ENCODE measurements around the gene ZIC3. TPM values are rescaled to one million over a fixed set of nuclear protein-coding genes. Genes with fewer than 3 reads are reported as not detected.

The ZIC3 gene
- total and polyA plus RNA-seq, 10 of the 15 experiments (the other 5 are each of a cell fraction or from before 2014, with no cell fraction given): 0.07 TPM; not detected in 9

DNA sequence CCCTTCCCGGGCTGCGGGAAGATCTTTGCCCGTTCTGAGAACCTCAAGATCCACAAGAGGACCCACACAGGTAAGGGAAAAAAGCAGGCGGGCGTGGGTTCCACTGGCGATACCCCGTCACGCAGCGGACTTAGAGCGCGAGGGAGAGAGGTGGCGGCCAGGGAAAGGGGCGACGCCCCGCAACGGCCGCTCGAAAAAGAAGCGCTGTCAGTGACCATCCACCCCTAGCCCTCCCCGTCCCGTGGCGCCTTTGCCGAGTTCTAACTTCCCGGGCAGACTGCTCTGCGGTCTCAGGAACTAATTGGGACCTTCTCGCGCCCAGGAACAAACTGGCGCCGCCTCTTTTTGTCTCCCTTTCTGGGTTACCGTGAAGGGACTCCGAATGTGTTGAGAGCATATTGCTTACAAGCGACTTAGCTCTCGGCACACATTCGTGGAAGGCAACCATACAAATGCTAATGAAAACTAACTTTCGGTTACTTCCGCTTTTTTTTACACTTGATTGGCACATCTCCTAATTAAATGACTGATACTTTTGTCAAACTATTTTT, 1.8 kb downstream of the ZIC3 start (continued):
- TF ChIP-seq E4F1 (IDR thresholded peaks at IDR 0.05; ENCODE audit: borderline replicate concordance, partially characterized antibody) (no peak), POU2F2 (IDR thresholded peaks at IDR 0.05; ENCODE audit: borderline replicate concordance, low read depth, low read length) (no peak)

GRCh38 chrX:137568741-137569469, 3.0 kb downstream of the ZIC3 start:
- CTCF ChIA-PET: no interaction called here
- no peaks in the 10 kb centered on the region; a peak in 2 of 4 replicates for H3K27me3 ChIP-seq (replicated peaks in 1 of 2; ENCODE audit: control insufficient read depth in 2 of 2, insufficient read depth in 2 of 2, low read length in 1 of 2)
- H3K36me3 ChIP-seq (ENCODE audit: control insufficient read depth in 2 of 2, insufficient read depth in 2 of 2, low read length in 1 of 2): no peaks in the 10 kb centered on the region
- no peaks in the 10 kb centered on the region for H3K79me2 ChIP-seq (ENCODE audit: control insufficient read depth, insufficient read depth, low read length)
- POLR2A ChIA-PET: no interaction called here
- 49% methylated on average over 41 of the region's 53 CpGs for WGBS (ENCODE audit: insufficient coverage, insufficient replicate concordance, low lambda C conversion rate, missing lambda C conversion rate)
- no peak overlapping the region for H3K27ac ChIP-seq (ENCODE audit: control insufficient read depth, insufficient read depth)
- H3K4me3 ChIP-seq: no peak overlapping the region
- no peak overlapping the region for H3K9ac ChIP-seq (ENCODE audit: control insufficient read depth, insufficient read depth, low read length)
- DNase-seq (ENCODE audit: low read depth, low spot score) (no peak), FAIRE-seq (no peak), ATAC-seq (no peak)
- BruUV-seq (replicated peaks): no TSS peak
- RAD21 ChIA-PET (ENCODE audit: unreplicated experiment): no interaction called here
- no peak overlapping the region for H2AFZ ChIP-seq (ENCODE audit: control insufficient read depth, low read depth, low read length)
- no peak overlapping the region for H3K4me2 ChIP-seq (ENCODE audit: control insufficient read depth, insufficient read depth)
- SMC1A ChIA-PET (ENCODE audit: uncharacterized antibody, unreplicated experiment): no interaction called here
- H3K9me3 ChIP-seq (replicated peaks; ENCODE audit: control insufficient read depth, insufficient read depth, low read length): no peaks in the 10 kb centered on the region; the same call in 2 of the 3 replicates
- H3K4me1 ChIP-seq (ENCODE audit: control insufficient read depth, insufficient read depth, low read length): no peaks in the 10 kb centered on the region
- in situ Hi-C loops (cut with MboI) (no loop called here), intact Hi-C loops (cut with micrococcal nuclease; ENCODE audit: unreplicated experiment) (no loop called here)
- TF ChIP-seq YBX1 (IDR thresholded peaks at IDR 0.05) (no peak), SREBF2 (IDR thresholded peaks at IDR 0.05; ENCODE audit: low read length) (no peak), CHD4 (IDR thresholded peaks at IDR 0.05) (no peak)
- H4K20me1 ChIP-seq (ENCODE audit: control insufficient read depth, insufficient read depth): no peaks in the 10 kb centered on the region

Measured in GM12878 (cell line).